CD4-positive, alpha-beta T cell (primary cell): ENCODE data around the gene RPL34. TPM values are rescaled to one million over a fixed set of nuclear protein-coding genes. Genes with fewer than 3 reads are reported as not detected.

Source experiments
- ATAC-seq: fragments of 200-7000 bp; cut with Tn5 transposase; one replicate; pipeline ENCODE4 v1.10.0; 2022; ENCODE audit warnings: mild to moderate bottlenecking; ENCODE audit not compliant: poor library complexity
- CTCF ChIA-PET: fragments of 350-600 bp; sonication (Branson Sonifier 250); formaldehyde crosslinking; loops from one replicate; lab custom pipeline; 2021; ENCODE audit warnings: antibody characterized with exemption, inconsistent platforms; lab: Charles Lee
- POLR2A ChIA-PET: fragments of 350-600 bp; sonication (Branson Sonifier 250); formaldehyde crosslinking; loops from one replicate; lab custom pipeline; 2021; ENCODE audit warnings: antibody characterized with exemption, inconsistent platforms; lab: Charles Lee
- DNase-seq, 14 experiments: peaks; one replicate each; pipeline ENCODE4 v3.0.0-alpha.2; 2013 to 2020; ENCODE audit warnings: mixed read lengths in 2 of 14
- H3K27ac ChIP-seq, 2 donors: one replicate each; pipeline versions ENCODE4 v1.5.1 to v1.7.0; 2013; ENCODE audit warnings: low read length in 2 of 2, low read depth in 1 of 2, mild to moderate bottlenecking in 1 of 2
- H3K27me3 ChIP-seq, 2 experiments: 1 replicate in 1 of 2; 2 replicates in 1 of 2; pipeline versions ENCODE4 v1.6.1 to v1.7.0; 2013; ENCODE audit warnings: low read length in 2 of 2, control low read depth in 1 of 2, mild to moderate bottlenecking in 1 of 2, moderate library complexity in 1 of 2; ENCODE audit not compliant: insufficient read depth in 2 of 2, control insufficient read depth in 1 of 2
- H3K36me3 ChIP-seq: one replicate; pipeline ENCODE4 v1.6.1; 2013; ENCODE audit warnings: low read length, control low read depth; ENCODE audit not compliant: insufficient read depth
- H3K4me1 ChIP-seq: one replicate; pipeline ENCODE4 v1.6.1; 2013; ENCODE audit warnings: low read length, control low read depth; ENCODE audit not compliant: insufficient read depth
- H3K4me3 ChIP-seq: one replicate; pipeline ENCODE4 v1.5.1; 2013; ENCODE audit warnings: mild to moderate bottlenecking, low read length, moderate library complexity
- H3K9me3 ChIP-seq, 2 experiments: 1 replicate in 1 of 2; 2 replicates in 1 of 2; pipeline versions ENCODE4 v1.6.1 to v1.7.0; 2013; ENCODE audit warnings: low read length in 2 of 2, mild to moderate bottlenecking in 2 of 2, control low read depth in 1 of 2, moderate library complexity in 1 of 2; ENCODE audit not compliant: control insufficient read depth in 1 of 2, insufficient read depth in 1 of 2
- H3K27ac Mint-ChIP-seq: one replicate; pipeline ENCODE4 v1.8.0; 2020; ENCODE audit warnings: mixed read lengths
- H3K27me3 Mint-ChIP-seq: one replicate; pipeline ENCODE4 v1.8.0; 2021; ENCODE audit warnings: mixed read lengths
- H3K36me3 Mint-ChIP-seq: one replicate; pipeline ENCODE4 v1.8.0; 2021; ENCODE audit warnings: low read depth, mixed read lengths
- H3K4me1 Mint-ChIP-seq: one replicate; pipeline ENCODE4 v1.8.0; 2021; ENCODE audit warnings: low read depth, mixed read lengths
- H3K4me3 Mint-ChIP-seq: one replicate; pipeline ENCODE4 v1.8.0; 2020; ENCODE audit warnings: mild to moderate bottlenecking, mixed read lengths
- H3K9me3 Mint-ChIP-seq: one replicate; pipeline ENCODE4 v1.8.0; 2020; ENCODE audit warnings: mixed read lengths
- intact Hi-C, 2 experiments: fragments of 100-400 bp; cut with DNase I in 1 of 2; cut with micrococcal nuclease in 1 of 2; formaldehyde crosslinking; loops; one replicate each; pipeline versions ENCODE4 v1.15.1 to v1.9.0; 2023 to 2025; cut with DNase I, micrococcal nuclease
- total RNA-seq, 174 experiments: library from RNA in 2 of 174; stranded (reverse) in 2 of 174; gene quantifications; one replicate each; pipeline ENCODE4 v1.2.3 and lab custom pipeline; 2021 to 2026
- TF ChIP-seq, protein P1 (sequence below): fragments of 200-600 bp; IDR thresholded peaks from one replicate; pipeline ENCODE4 v1.8.0; 2022; ENCODE audit warnings: antibody characterized with exemption, mild to moderate bottlenecking

RPL34 gene
- total RNA-seq, 2 experiments from 2014 or later: 3,283 to 3,551 TPM

DNA sequence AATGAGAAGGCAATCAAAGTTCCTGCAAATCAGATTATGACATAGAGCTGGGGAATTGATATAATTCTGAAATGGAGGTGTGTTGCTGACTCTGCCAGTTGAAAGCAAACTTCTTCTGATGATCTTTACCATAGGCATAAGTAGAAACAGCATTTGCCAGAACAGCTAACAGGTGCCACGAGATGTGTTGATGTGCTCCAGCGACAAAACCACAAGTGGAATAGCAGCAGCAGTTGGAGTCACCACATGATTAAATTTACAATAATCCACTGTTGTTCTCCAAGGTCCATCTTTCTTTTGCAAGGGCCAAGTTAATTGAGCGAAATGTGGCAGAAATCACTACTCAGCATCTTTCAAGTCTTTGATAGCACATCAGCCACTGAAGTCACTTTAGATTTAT, 26.3 kb downstream of the RPL34 start:
- H3K9me3 Mint-ChIP-seq: no peaks in the 10 kb centered on the region
- no peaks in the 10 kb centered on the region for H3K36me3 ChIP-seq
- CTCF ChIA-PET: no interaction called here
- ATAC-seq: no peak
- no peaks in the 10 kb centered on the region for H3K27me3 ChIP-seq
- TF ChIP-seq, protein P1, sequence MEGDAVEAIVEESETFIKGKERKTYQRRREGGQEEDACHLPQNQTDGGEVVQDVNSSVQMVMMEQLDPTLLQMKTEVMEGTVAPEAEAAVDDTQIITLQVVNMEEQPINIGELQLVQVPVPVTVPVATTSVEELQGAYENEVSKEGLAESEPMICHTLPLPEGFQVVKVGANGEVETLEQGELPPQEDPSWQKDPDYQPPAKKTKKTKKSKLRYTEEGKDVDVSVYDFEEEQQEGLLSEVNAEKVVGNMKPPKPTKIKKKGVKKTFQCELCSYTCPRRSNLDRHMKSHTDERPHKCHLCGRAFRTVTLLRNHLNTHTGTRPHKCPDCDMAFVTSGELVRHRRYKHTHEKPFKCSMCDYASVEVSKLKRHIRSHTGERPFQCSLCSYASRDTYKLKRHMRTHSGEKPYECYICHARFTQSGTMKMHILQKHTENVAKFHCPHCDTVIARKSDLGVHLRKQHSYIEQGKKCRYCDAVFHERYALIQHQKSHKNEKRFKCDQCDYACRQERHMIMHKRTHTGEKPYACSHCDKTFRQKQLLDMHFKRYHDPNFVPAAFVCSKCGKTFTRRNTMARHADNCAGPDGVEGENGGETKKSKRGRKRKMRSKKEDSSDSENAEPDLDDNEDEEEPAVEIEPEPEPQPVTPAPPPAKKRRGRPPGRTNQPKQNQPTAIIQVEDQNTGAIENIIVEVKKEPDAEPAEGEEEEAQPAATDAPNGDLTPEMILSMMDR: no peak
- POLR2A ChIA-PET: interaction anchor here (1.1 kb wide), 1 partner anchor 14 kb away, joined by 3 read pairs; no protein-coding TSS in a partner anchor
- no peak for DNase-seq
- no peak overlapping the region for H3K27ac Mint-ChIP-seq
- no peaks in the 10 kb centered on the region for H3K27me3 Mint-ChIP-seq
- intact Hi-C loops: loop anchor here in 1 of 2 experiments (10.0 kb wide), 1 partner anchor 1088 kb away; the partner anchor contains the start of gene PLA2G12A
- peaks cover 9% of the 10 kb centered on the region for H3K36me3 Mint-ChIP-seq
- no peaks in the 10 kb centered on the region for H3K9me3 ChIP-seq
- no peak overlapping the region for H3K4me3 ChIP-seq
- H3K4me3 Mint-ChIP-seq: no peak overlapping the region
- no peak overlapping the region for H3K27ac ChIP-seq
- peaks cover 12% of the 10 kb centered on the region for H3K4me1 ChIP-seq
- H3K4me1 Mint-ChIP-seq: peaks cover 34% of the 10 kb centered on the region

DNA sequence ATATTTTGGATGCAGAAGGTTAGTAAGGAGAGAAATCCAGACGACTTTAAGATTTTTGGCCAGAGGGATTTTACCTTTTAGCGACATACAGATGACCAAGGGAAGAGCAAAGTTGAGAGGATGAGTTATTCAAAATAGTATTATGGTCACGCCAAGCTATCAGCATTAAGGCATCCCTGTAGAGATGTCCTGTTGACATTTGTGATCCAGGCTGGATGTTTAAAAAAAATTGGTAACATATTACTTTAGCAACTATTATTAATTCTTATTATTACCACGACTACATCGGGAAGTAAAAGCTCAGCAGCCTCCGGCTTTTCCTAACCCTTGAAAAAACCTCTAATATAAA, 29.5 kb downstream of the RPL34 start:
- CTCF ChIA-PET: interaction anchor here (1.3 to 1.5 kb wide), 2 partner anchors 30 to 631 kb away, joined by 3 read pairs; no protein-coding TSS in a partner anchor

DNA sequence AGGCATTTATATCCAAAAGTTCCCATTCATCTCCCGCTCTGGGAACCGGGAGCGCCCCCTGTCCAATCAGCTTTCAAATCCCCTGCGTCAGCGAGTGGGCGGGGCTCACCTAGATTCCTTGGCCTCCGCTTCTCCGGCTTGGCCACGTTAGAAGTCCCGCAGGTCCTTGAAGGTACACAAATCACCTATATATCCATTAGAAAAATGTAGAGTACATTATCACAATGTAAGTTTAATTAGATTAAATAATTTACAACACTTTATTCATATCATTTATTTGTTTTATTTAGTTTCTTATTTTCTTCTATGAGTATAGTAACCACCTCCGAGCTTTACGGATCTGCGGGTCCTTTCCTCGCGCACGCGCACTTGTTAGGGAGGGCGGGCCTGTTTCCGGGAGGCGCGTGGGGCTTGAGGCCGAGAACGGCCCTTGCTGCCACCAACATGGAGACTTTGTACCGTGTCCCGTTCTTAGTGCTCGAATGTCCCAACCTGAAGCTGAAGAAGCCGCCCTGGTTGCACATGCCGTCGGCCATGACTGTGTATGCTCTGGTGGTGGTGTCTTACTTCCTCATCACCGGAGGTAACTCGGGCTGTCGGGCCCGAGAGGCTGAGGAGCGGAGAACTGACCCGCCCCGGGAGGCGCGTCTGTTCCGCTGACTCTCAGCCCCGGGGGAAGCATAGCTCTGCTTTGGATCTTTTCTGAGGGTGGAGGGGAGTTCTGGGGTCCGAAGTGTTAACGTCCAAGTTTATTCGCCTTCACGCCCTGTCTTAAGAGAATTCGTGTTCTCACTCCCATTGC, 30.0 kb downstream of the RPL34 start, which contains the start of gene OSTC:
OSTC (plus strand) TSS at position 388 of the 802 bp plus-strand sequence; CDS start at position 445, 57 bp downstream.
- H3K36me3 Mint-ChIP-seq: peaks cover 22% of the 10 kb centered on the region
- intact Hi-C loops: loop anchor here (2.0 to 10.0 kb wide), 4 partner anchors 30 to 1164 kb away; partner anchors contain the start of genes CYP2U1 (in 1 of the 2), GAR1 (in 1 of the 2), HADH (in 1 of the 2) and RPL34 (in 1 of the 2)
- peak; percentile 89 for ATAC-seq
- peak within 1 kb of the TSS; percentile 84 for H3K27ac ChIP-seq
- DNase-seq: peak; percentile 86 to 96 (median 89)
- no peaks in the 10 kb centered on the region for H3K9me3 Mint-ChIP-seq
- H3K9me3 ChIP-seq: no peaks in the 10 kb centered on the region
- ChIA-PET CTCF (interaction anchor here (1.3 to 1.5 kb wide), 2 partner anchors 31 to 632 kb away, joined by 3 read pairs; no protein-coding TSS in a partner anchor), POLR2A (interaction anchor here (0.6 to 2.9 kb wide), 18 partner anchors 9 to 930 kb away, joined by 3 to 52 read pairs (median 4); partner anchors contain the start of genes HADH, LEF1 and RPL34)
- peaks cover 50% of the 10 kb centered on the region for H3K4me1 Mint-ChIP-seq
- TF ChIP-seq, protein P1: peak; percentile 21
- H3K27ac Mint-ChIP-seq: peak within 1 kb of the TSS; percentile 99
- H3K4me3 Mint-ChIP-seq: peak within 1 kb of the TSS; percentile 93
- peaks cover 15% of the 10 kb centered on the region for H3K4me1 ChIP-seq
- H3K27me3 Mint-ChIP-seq: no peaks in the 10 kb centered on the region
- H3K4me3 ChIP-seq: peak within 1 kb of the TSS; percentile 85
- no peaks in the 10 kb centered on the region for H3K27me3 ChIP-seq
- H3K36me3 ChIP-seq: no peaks in the 10 kb centered on the region

More for the DNA sequence above, 29.5 kb downstream of the RPL34 start:
- Histone ChIP-seq H3K4me1 (peaks cover 15% of the 10 kb centered on the region), H3K27ac (peak overlapping the region; percentile 84), H3K9me3 (no peaks in the 10 kb centered on the region), H3K4me3 (peak overlapping the region; percentile 85), H3K36me3 (no peaks in the 10 kb centered on the region), H3K27me3 (no peaks in the 10 kb centered on the region)
- peak overlapping the region; percentile 91 for H3K4me3 Mint-ChIP-seq
- peaks cover 48% of the 10 kb centered on the region for H3K4me1 Mint-ChIP-seq
- H3K36me3 Mint-ChIP-seq: peaks cover 20% of the 10 kb centered on the region
- intact Hi-C loops: loop anchor here (1.0 to 10.0 kb wide), 6 partner anchors 29 to 1165 kb away; partner anchors contain the start of genes CYP2U1 (in 1 of the 2), GAR1 (in 1 of the 2), HADH (in 1 of the 2) and PLA2G12A (in 1 of the 2)
- POLR2A ChIA-PET: interaction anchor here (0.6 to 2.9 kb wide), 16 partner anchors 8 to 929 kb away, joined by 3 to 52 read pairs (median 4); partner anchors contain the start of genes HADH, LEF1 and RPL34
- peak overlapping the region; percentile 99 for H3K27ac Mint-ChIP-seq
- ATAC-seq (no peak), DNase-seq (no peak)
- no peaks in the 10 kb centered on the region for H3K9me3 Mint-ChIP-seq
- TF ChIP-seq, protein P1: no peak
- no peaks in the 10 kb centered on the region for H3K27me3 Mint-ChIP-seq
